Measurements from ENCODE around the gene SUPT5H.

SUPT5H gene

GRCh38 chr19:39411832-39412099, 33.6 kb upstream of the SUPT5H start:
- H3K9me3 Mint-ChIP-seq, result peaks cover 5% of the 10 kb centered on the region
- H3K36me3 Mint-ChIP-seq (ENCODE audit: insufficient read depth), result peaks cover 71% of the 10 kb centered on the region
- H3K4me1 Mint-ChIP-seq, result peaks cover 58% of the 10 kb centered on the region
- H3K27me3 Mint-ChIP-seq, result no peaks in the 10 kb centered on the region
- H3K4me3 Mint-ChIP-seq, result peak overlapping the region; percentile 80
- H3K27ac Mint-ChIP-seq (ENCODE audit: low read depth), result peak overlapping the region; percentile 100
- peak; percentile 48 for ATAC-seq (replicated peaks; ENCODE audit: extremely low read depth, poor library complexity, severe bottlenecking)
- DNase-seq (ENCODE audit: low spot score in 2 of 2), result peak; percentile 88 to 92

GRCh38 chr19:39412100-39412866, 33.1 kb upstream of the SUPT5H start, which contains the start of gene PLEKHG2:
Gene PLEKHG2 (plus strand): TSS chr19:39412669. CDS start chr19:39414087, 1,418 bp downstream.
- Mint-ChIP-seq H3K36me3 (ENCODE audit: insufficient read depth) (peaks cover 69% of the 10 kb centered on the region), H3K27me3 (no peaks in the 10 kb centered on the region), H3K4me1 (peaks cover 58% of the 10 kb centered on the region), H3K9me3 (peaks cover 5% of the 10 kb centered on the region), H3K4me3 (peak within 1 kb of the TSS; percentile 80), H3K27ac (ENCODE audit: low read depth) (peak within 1 kb of the TSS; percentile 100)
- DNase-seq (ENCODE audit: low spot score in 2 of 2) (peak; percentile 99), ATAC-seq (replicated peaks; ENCODE audit: extremely low read depth, poor library complexity, severe bottlenecking) (peak; percentile 66)

- no peak for ATAC-seq (replicated peaks; ENCODE audit: extremely low read depth, poor library complexity, severe bottlenecking)
- Mint-ChIP-seq H3K27ac (ENCODE audit: low read depth) (peak overlapping the region; percentile 100), H3K27me3 (no peaks in the 10 kb centered on the region), H3K4me1 (peaks cover 56% of the 10 kb centered on the region), H3K4me3 (peak overlapping the region; percentile 80), H3K36me3 (ENCODE audit: insufficient read depth) (peaks cover 63% of the 10 kb centered on the region), H3K9me3 (peaks cover 5% of the 10 kb centered on the region)
- no peak for DNase-seq (ENCODE audit: low spot score in 2 of 2)
Observed at GRCh38 chr19:39412867-39413271, 32.5 kb upstream of the SUPT5H start.

- Mint-ChIP-seq H3K27ac (ENCODE audit: low read depth) (peak overlapping the region; percentile 100), H3K9me3 (peaks cover 5% of the 10 kb centered on the region), H3K4me1 (peaks cover 51% of the 10 kb centered on the region), H3K4me3 (peak overlapping the region; percentile 80), H3K27me3 (no peaks in the 10 kb centered on the region), H3K36me3 (ENCODE audit: insufficient read depth) (peaks cover 60% of the 10 kb centered on the region)
- ATAC-seq (replicated peaks; ENCODE audit: extremely low read depth, poor library complexity, severe bottlenecking), result no peak
- no peak for DNase-seq (ENCODE audit: low spot score in 2 of 2)
Observed at GRCh38 chr19:39413272-39413910, 32.0 kb upstream of the SUPT5H start.

- Mint-ChIP-seq H3K4me3 (peak overlapping the region; percentile 80), H3K27ac (ENCODE audit: low read depth) (peak overlapping the region; percentile 100), H3K36me3 (ENCODE audit: insufficient read depth) (peaks cover 54% of the 10 kb centered on the region), H3K9me3 (peaks cover 5% of the 10 kb centered on the region), H3K4me1 (peaks cover 44% of the 10 kb centered on the region), H3K27me3 (no peaks in the 10 kb centered on the region)
- DNase-seq (ENCODE audit: low spot score in 2 of 2) (no peak), ATAC-seq (replicated peaks; ENCODE audit: extremely low read depth, poor library complexity, severe bottlenecking) (no peak)
Observed at GRCh38 chr19:39413911-39414608, 31.3 kb upstream of the SUPT5H start.

- Mint-ChIP-seq H3K27me3 (no peaks in the 10 kb centered on the region), H3K36me3 (ENCODE audit: insufficient read depth) (peaks cover 47% of the 10 kb centered on the region), H3K4me1 (peaks cover 34% of the 10 kb centered on the region), H3K4me3 (peak overlapping the region; percentile 25), H3K9me3 (peaks cover 5% of the 10 kb centered on the region), H3K27ac (ENCODE audit: low read depth) (peak overlapping the region; percentile 90)
- no peak for DNase-seq (ENCODE audit: low spot score in 2 of 2)
- no peak for ATAC-seq (replicated peaks; ENCODE audit: extremely low read depth, poor library complexity, severe bottlenecking)
Observed at GRCh38 chr19:39415111-39416046, 30.0 kb upstream of the SUPT5H start.

GRCh38 chr19:39416152-39417120, 28.9 kb upstream of the SUPT5H start:
- Mint-ChIP-seq H3K36me3 (ENCODE audit: insufficient read depth) (peaks cover 42% of the 10 kb centered on the region), H3K27ac (ENCODE audit: low read depth) (no peak overlapping the region), H3K4me1 (peaks cover 23% of the 10 kb centered on the region), H3K9me3 (peaks cover 5% of the 10 kb centered on the region), H3K4me3 (no peak overlapping the region), H3K27me3 (no peaks in the 10 kb centered on the region)
- no peak for ATAC-seq (replicated peaks; ENCODE audit: extremely low read depth, poor library complexity, severe bottlenecking)
- DNase-seq (ENCODE audit: low spot score in 2 of 2), result no peak

- peaks cover 34% of the 10 kb centered on the region for H3K36me3 Mint-ChIP-seq (ENCODE audit: insufficient read depth)
Observed at GRCh38 chr19:39417463-39418181, 27.8 kb upstream of the SUPT5H start.

GRCh38 chr19:39419003-39419402, 26.4 kb upstream of the SUPT5H start:
- H3K4me3 Mint-ChIP-seq, result no peak overlapping the region
- H3K4me1 Mint-ChIP-seq, result peaks cover 8% of the 10 kb centered on the region
- no peaks in the 10 kb centered on the region for H3K27me3 Mint-ChIP-seq
- DNase-seq (ENCODE audit: low spot score in 2 of 2) (no peak), ATAC-seq (replicated peaks; ENCODE audit: extremely low read depth, poor library complexity, severe bottlenecking) (no peak)
- no peaks in the 10 kb centered on the region for H3K9me3 Mint-ChIP-seq
- H3K27ac Mint-ChIP-seq (ENCODE audit: low read depth), result no peak overlapping the region
- H3K36me3 Mint-ChIP-seq (ENCODE audit: insufficient read depth), result peaks cover 33% of the 10 kb centered on the region

More at GRCh38 chr19:39417463-39418181, 27.8 kb upstream of the SUPT5H start:
- no peak overlapping the region for H3K27ac Mint-ChIP-seq (ENCODE audit: low read depth)
- no peaks in the 10 kb centered on the region for H3K27me3 Mint-ChIP-seq
- peaks cover 14% of the 10 kb centered on the region for H3K4me1 Mint-ChIP-seq
- no peak for ATAC-seq (replicated peaks; ENCODE audit: extremely low read depth, poor library complexity, severe bottlenecking)
- H3K9me3 Mint-ChIP-seq, result no peaks in the 10 kb centered on the region
- no peak for DNase-seq (ENCODE audit: low spot score in 2 of 2)
- H3K4me3 Mint-ChIP-seq, result no peak overlapping the region

- Mint-ChIP-seq H3K36me3 (ENCODE audit: insufficient read depth) (peaks cover 30% of the 10 kb centered on the region), H3K27ac (ENCODE audit: low read depth) (no peak overlapping the region), H3K4me3 (no peak overlapping the region), H3K4me1 (peaks cover 6% of the 10 kb centered on the region), H3K9me3 (no peaks in the 10 kb centered on the region), H3K27me3 (no peaks in the 10 kb centered on the region)
- ATAC-seq (replicated peaks; ENCODE audit: extremely low read depth, poor library complexity, severe bottlenecking) (no peak), DNase-seq (ENCODE audit: low spot score in 2 of 2) (no peak)
Observed at GRCh38 chr19:39420769-39421168, 24.6 kb upstream of the SUPT5H start.

GRCh38 chr19:39422020-39422419, 23.4 kb upstream of the SUPT5H start:
- no peak overlapping the region for H3K27ac Mint-ChIP-seq (ENCODE audit: low read depth)
- peaks cover 29% of the 10 kb centered on the region for H3K36me3 Mint-ChIP-seq (ENCODE audit: insufficient read depth)
- no peaks in the 10 kb centered on the region for H3K9me3 Mint-ChIP-seq
- no peak for ATAC-seq (replicated peaks; ENCODE audit: extremely low read depth, poor library complexity, severe bottlenecking)
- H3K4me1 Mint-ChIP-seq, result peaks cover 6% of the 10 kb centered on the region
- DNase-seq (ENCODE audit: low spot score in 2 of 2), result no peak
- H3K27me3 Mint-ChIP-seq, result no peaks in the 10 kb centered on the region
- H3K4me3 Mint-ChIP-seq, result no peak overlapping the region
